IMR-90 (cell line): ENCODE results near the gene TMEM95.

Experiments
- BHLHE40 ChIP-seq: fragments of 150-350 bp; IDR thresholded peaks from 2 replicates; pipeline ENCODE4 v1.6.1; 2016; ENCODE audit warnings: mild to moderate bottlenecking, low read depth, low read length
- FOS ChIP-seq: fragments of 150-350 bp; IDR thresholded peaks from 2 replicates; pipeline ENCODE4 v1.6.1; 2016; ENCODE audit warnings: low read depth, low read length
- MXI1 ChIP-seq: IDR thresholded peaks from 2 replicates; pipeline ENCODE4 v1.6.1; 2012; ENCODE audit warnings: low read depth, mild to moderate bottlenecking, low read length, moderate library complexity, borderline replicate concordance
- POLR2A ChIP-seq: IDR thresholded peaks from 2 replicates; pipeline ENCODE4 v1.6.1; 2012; ENCODE audit warnings: mild to moderate bottlenecking, low read depth, low read length
- RAD21 ChIP-seq: IDR thresholded peaks from 2 replicates; pipeline ENCODE4 v1.6.1; 2012; ENCODE audit warnings: low read length, improper control_type of control experiment
- SMC3 ChIP-seq: fragments of 150-350 bp; IDR thresholded peaks from 2 replicates; pipeline ENCODE4 v1.6.1; 2016; ENCODE audit warnings: low read depth, mild to moderate bottlenecking, antibody characterized with exemption, low read length, moderate library complexity
- TF ChIP-seq, protein P1 (sequence below): conservative IDR thresholded peaks from 2 replicates; pipeline ENCODE4 v1.5.1; 2012; ENCODE audit warnings: mild to moderate bottlenecking, low read depth, low read length, improper control_type of control experiment
- TF ChIP-seq, protein P2 (sequence below): fragments of 150-350 bp; IDR thresholded peaks from 2 replicates; pipeline ENCODE4 v1.6.1; 2017; ENCODE audit warnings: mild to moderate bottlenecking, antibody characterized with exemption, low read length, low read depth
- TF ChIP-seq, protein P3 (sequence below): fragments of 150-350 bp; IDR thresholded peaks from 2 replicates; pipeline ENCODE4 v1.6.1; 2016; ENCODE audit warnings: low read depth, mild to moderate bottlenecking, low read length, moderate library complexity, borderline replicate concordance

DNA sequence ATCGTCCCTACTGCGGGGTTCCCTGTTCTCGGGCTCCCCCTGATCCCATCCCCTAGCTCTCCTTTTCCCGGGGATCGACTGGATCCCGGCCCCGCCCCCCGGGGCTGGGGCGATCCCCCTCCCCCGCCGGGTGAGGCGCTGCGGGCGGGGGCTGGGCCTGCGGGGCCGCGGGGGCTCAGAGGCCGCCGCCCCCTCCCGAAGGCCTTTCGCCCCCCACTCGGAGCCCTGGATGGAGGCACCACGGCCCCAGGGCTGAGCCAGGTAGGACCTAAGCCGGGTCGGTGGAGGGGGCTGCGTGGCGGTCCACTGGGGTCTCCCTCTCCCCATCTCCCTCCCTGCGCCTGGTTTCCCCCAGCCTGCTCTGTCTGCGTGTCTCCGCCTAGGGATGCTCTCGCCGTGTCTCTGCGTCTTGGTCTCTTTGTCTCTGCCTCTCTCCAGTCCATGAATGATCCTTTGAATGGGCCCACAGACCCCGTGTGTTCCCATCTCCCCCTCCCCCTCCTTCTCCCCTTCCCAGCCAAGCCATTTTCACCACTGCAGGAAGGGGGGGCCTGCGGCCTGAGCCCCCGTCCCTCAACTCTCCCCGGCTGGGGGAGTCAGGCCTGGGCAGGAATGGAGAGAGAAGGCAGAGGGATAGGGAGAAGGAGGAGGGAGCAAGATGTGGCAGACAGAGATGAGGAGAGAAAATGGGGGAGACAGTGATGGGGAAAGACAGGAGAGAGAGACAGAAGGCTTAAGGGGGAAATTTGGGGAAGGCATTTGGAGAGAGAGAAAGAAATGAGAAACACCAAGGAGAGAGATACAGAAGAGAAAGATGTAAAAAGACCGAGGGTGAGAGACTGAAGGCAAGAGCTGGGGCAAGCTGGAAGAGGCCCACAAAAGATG lies 50.6 kb downstream of the TMEM95 start:
- TF ChIP-seq MXI1, result peak; percentile 19; the same call in 1 of the 2 replicates
- TF ChIP-seq RAD21, result no peak
- no peak for TF ChIP-seq POLR2A
- TF ChIP-seq, protein P1, sequence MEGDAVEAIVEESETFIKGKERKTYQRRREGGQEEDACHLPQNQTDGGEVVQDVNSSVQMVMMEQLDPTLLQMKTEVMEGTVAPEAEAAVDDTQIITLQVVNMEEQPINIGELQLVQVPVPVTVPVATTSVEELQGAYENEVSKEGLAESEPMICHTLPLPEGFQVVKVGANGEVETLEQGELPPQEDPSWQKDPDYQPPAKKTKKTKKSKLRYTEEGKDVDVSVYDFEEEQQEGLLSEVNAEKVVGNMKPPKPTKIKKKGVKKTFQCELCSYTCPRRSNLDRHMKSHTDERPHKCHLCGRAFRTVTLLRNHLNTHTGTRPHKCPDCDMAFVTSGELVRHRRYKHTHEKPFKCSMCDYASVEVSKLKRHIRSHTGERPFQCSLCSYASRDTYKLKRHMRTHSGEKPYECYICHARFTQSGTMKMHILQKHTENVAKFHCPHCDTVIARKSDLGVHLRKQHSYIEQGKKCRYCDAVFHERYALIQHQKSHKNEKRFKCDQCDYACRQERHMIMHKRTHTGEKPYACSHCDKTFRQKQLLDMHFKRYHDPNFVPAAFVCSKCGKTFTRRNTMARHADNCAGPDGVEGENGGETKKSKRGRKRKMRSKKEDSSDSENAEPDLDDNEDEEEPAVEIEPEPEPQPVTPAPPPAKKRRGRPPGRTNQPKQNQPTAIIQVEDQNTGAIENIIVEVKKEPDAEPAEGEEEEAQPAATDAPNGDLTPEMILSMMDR, result no peak
- no peak for TF ChIP-seq BHLHE40
- TF ChIP-seq, protein P2, sequence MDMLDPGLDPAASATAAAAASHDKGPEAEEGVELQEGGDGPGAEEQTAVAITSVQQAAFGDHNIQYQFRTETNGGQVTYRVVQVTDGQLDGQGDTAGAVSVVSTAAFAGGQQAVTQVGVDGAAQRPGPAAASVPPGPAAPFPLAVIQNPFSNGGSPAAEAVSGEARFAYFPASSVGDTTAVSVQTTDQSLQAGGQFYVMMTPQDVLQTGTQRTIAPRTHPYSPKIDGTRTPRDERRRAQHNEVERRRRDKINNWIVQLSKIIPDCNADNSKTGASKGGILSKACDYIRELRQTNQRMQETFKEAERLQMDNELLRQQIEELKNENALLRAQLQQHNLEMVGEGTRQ, result no peak
- 0 out of 2 replicates have a peak, but pooled peaks have one; percentile 2 for TF ChIP-seq SMC3
- TF ChIP-seq FOS, result no peak
- TF ChIP-seq, protein P3, sequence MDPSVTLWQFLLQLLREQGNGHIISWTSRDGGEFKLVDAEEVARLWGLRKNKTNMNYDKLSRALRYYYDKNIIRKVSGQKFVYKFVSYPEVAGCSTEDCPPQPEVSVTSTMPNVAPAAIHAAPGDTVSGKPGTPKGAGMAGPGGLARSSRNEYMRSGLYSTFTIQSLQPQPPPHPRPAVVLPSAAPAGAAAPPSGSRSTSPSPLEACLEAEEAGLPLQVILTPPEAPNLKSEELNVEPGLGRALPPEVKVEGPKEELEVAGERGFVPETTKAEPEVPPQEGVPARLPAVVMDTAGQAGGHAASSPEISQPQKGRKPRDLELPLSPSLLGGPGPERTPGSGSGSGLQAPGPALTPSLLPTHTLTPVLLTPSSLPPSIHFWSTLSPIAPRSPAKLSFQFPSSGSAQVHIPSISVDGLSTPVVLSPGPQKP, result no peak
